HG03025 (cell line): ENCODE results near the gene DDX11.
"Not testable (repeated sequence)": the region's sequence is repeated elsewhere in the genome, so short reads cannot be mapped to it uniquely, and the experiment has no call there.

Source experiments
- ATAC-seq: cut with Tn5 transposase; IDR thresholded peaks from one replicate; pipeline ENCODE4 v1.9.1; 2021; ENCODE audit warnings: mild to moderate bottlenecking, moderate library complexity; ENCODE audit not compliant: unreplicated experiment, low FRiP score

Gene DDX11

DNA sequence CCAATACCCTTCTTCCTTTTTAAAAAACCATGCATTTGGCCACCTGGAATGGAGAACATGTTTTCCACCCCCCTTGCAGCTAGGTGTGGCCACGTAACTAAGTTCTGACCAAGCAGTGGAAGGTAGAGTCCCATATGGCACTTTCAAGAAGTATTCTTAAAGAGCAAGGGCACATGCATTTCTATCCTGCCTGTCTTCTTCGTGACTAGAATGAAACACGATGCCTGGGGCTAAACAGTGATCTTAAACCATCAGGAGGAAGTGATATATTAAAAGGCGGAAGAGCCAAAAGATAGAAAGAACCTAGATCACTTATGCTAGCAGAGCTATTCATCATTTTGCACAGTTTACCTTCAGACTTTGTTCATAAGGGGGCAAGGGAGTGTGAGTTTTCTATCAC lies 16.0 kb upstream of the DDX11 start:
- no peak for ATAC-seq

DNA sequence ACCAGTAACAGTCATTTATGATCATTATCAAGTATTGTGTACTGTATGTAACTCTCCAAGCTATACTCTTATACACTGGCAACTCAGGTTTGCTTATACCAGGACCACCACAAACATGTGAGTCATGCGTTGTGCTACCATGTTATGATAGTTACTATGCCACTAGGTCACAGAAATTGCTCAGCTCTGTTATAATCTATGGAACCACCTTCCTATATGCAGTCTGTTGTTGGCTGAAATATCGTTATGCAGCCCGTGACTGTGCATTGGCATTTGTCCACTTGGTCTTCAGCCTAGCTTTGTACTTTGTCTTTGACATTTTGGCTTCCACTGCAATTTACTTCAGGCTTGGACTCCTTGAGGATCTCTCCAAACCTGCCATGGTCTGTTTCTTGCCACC lies 7.5 kb upstream of the DDX11 start:
- not testable (repeated sequence) for ATAC-seq

DNA sequence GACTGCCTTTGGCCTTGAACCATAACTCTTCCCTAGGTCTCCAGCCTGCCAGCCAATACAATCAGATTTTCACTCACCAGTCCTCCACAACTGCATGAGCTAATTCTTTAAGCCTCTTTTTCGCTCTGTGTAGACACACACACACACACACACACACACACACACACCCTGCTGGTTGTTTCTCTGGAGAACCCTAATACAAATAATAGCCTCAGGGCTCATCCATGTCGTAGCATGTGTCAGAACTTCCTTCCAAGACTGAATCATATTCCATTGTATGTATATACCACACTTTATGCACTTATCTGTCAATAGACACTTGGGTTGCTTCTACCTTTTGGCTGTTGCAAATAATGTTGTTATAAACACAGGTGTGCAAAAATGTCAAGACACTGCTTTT lies 6.0 kb upstream of the DDX11 start:
- not testable (repeated sequence) for ATAC-seq

DNA sequence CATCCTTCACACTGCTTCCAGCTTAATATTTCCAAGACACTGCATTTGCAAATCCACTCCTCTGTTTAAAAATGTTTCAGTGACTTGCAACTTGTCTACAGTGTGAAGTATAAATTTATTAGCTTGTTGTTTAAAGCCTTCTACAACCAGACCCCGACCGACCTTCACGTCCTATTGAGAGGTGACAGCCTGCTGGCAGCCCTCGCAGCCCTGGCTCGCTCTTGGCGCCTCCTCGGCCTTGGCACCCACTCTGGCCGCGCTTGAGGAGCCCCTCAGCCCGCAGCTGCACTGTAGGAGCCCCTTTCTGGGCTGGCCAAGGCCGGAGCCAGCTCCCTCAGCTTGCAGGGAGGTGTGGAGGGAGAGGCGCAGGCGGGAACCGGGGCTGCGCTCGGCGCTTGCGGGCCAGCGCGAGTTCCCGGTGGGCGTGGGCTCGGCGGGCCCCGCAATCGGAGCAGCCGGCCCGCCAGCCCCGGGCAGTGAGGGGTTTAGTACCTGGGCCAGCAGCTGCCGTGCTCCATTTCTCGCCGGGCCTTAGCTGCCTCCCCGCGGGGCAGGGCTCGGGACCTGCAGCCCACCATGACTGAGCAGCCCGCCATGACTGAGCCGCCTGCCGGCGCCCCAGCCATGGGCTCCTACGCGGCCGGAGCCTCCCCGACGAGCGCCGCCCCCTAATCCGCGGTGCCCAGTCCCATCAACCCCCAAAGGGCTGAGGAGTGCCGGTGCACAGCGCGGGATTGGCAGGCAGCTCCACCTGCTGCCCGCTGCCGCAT lies 2.5 kb upstream of the DDX11 start:
- ATAC-seq: not testable (repeated sequence)

DNA sequence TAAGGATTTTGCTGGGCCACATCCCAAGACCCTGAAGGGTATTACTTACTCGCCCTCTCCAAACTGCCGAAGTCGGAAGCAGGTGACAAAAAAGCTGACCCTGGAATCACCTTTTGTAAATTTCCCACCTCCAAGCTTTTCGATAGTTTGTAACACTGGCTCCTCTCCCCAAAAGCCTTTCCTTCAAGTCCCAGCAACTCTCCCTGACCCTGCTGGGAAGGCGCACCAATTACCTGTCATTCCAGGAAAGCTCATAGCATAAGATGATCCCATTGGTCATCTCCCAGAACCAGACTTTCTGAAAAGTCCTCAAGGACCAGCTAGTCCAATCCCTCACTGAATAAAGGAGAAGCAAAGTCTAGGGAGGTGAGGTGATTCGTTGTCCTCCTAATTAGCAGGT lies 698 bp upstream of the DDX11 start:
- ATAC-seq: not testable (repeated sequence)

DNA sequence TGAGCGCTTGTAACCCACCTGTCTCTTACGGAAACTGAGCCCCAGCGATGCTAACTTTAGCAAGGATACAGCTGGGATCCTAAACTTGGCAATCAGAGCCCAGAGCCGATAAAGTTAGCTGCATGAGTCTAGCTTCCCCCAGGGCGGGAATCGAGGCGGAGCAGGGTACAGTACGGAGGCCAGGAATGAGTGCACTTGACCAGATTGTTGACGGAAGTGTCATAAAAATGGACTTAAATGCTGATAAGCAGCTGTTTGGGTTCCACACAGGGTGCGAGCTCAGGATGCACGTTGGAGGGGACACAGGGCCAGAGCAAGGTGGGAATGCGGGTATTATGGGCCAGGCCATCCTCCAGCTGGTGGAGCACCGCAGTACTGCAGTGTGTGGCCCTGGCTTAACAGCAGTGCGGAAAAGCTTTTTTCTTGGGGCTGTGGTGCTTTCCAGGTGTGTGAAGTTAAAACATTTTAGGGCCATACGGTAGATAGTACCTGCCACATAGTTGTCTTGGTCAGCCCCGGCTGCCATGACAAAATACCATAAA lies 744 bp downstream of the DDX11 start:
- ATAC-seq: peak; percentile 28

DNA sequence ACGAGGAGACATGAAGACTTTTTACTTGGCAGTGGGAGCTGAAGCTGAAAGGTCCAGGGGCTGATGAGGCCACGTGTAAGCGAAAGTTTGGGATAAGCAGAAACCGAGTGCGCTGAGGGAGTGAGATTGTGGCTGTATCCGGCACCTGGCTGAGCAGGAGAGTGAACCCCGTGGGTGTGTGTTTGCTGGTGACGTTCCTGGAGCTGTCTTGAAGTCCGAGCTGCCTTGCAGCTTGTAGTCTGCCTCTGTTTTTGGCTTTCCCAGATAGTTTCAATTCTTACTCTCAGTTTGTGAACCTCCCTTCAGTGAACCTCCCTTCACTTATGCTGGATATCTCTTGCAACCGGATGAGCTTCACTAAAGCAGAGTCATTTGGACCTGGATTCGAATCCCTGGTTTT lies 2.5 kb downstream of the DDX11 start:
- not testable (repeated sequence) for ATAC-seq

DNA sequence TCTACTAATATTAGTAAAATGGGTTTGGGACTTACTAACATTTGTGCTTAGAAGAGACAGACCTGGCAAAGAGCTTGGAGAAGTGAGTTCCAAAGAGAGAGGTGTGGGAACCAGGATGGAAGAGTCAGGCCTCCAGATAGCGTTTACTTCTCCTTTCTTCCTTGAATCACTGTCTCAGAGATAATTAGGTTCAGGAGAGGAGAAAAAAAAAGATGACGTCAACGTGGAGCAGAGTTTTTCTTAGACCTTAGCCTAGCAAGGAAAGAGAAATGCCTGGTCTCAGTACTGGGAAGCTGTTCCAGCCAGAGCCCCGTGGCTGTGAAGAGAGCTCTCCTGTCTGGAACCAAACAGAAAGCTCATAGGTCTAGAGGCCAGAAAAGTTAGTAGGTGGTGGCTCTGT lies 3.4 kb downstream of the DDX11 start:
- not testable (repeated sequence) for ATAC-seq

DNA sequence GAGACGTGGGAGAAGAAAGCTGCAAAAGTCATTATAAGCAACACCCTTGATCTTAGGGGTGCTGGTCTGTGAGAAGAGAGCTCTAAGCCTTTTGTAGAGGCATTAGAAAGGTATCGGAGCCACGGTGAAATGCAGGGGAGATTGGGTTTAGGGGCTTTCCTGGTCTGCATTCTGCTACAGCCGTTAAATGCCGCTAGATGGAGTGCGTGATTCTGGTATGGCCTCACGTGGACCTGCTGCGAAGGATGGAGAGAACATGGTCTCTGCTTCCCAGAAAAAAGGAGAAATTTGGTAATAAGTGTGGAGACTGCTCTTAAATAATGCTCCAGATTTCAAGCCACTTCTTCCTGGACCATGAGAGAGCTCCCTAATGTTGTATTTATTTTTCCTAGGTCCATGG lies 4.3 kb downstream of the DDX11 start:
- not testable (repeated sequence) for ATAC-seq

DNA sequence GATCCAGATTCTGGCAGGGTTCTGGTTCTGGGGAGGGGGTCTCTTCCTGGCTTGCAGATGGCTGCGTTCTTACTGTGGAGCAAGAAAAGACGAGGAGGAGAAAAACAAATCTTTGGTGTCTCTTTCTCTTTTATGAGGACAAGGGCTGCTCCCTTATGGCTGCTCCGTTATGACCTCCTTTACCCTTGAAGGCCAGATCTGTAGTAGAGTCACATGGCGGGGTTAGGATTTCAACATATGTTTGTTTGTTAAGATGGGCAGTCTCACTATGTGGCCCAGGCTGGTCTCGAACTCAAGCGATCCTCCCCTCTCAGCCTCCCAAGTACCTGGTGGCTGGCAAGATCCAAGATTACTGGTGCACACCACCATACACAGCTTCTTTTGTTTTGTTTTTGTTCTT lies 5.8 kb downstream of the DDX11 start:
- not testable (repeated sequence) for ATAC-seq

DNA sequence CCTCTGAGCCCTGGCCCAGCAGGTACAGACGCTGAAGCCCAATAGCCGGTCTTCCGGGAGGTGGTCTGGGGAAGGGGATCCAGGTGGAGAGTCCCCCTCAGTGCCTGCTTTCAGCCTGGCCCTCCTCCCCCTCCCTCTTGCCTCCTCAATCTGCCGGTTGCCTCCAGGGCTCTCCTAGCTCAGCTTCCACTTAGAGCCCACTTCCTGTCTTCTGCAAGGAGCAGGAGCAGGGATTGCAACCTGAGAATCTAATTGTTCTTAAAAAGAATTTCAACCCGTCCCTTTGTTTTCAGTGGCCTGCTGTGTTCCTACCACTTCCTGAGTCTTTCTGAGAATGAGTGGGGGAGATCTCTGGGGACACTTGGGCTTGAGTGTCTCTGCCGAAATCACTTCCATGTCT lies 6.6 kb downstream of the DDX11 start:
- not testable (repeated sequence) for ATAC-seq

DNA sequence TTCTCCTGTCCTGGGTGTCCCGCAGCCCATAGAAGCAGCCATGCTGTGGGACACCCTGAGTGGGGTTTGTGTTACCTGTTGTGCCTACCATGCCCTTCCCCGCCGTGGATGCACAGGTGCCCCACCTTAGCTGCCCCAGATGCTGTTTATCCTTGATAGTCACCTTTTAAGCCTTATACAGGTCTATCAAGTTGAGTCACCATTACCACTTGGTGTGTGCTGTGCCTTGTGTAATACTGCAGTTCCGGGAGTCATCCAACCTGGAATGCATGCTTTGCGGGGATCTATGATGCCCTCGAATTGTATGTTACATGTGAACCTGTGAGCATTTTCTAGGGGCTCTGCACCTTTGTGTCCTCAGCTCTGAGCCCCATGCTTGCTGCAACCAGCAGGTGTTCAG lies 7.6 kb downstream of the DDX11 start:
- ATAC-seq: not testable (repeated sequence)

DNA sequence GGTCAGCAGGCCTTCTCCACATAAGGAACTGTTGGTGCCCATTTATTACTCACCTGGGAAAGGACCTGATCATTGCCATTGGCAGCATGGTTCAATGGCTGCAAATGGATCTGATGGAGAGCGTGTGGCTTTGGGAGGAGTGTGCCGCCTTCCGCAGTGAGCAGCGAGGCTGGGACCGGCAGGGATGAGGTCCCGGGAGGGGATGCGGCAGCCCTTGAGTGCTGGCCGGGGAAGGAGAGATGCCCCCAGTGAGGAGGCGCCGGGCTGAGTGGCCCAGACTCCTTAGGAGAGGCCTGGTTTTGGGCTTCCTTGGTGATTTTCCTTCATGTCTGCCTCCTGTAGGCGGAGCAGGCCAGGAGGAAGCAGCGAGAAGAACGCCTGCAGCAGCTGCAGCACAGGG lies 10.6 kb downstream of the DDX11 start:
- not testable (repeated sequence) for ATAC-seq

DNA sequence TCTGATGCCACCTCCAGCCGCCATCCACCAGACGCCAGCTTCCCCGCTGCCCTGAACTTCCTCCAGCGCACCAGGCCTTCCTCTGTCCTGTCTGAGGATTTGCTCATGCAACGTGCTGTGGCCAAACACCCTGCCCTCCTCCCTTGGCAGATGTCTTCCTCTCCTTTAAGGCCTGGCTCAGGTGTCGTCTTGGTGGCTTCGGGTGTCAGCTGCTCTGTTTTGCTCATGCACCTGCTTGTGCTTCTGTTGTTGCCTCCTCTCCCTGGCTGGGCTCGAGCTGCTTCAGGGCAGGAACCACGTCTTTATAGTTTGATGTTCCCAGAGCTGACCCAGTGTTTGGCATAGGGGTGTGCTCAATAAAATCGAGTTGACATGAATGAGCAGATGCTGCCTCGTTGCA lies 12.4 kb downstream of the DDX11 start:
- not testable (repeated sequence) for ATAC-seq

DNA sequence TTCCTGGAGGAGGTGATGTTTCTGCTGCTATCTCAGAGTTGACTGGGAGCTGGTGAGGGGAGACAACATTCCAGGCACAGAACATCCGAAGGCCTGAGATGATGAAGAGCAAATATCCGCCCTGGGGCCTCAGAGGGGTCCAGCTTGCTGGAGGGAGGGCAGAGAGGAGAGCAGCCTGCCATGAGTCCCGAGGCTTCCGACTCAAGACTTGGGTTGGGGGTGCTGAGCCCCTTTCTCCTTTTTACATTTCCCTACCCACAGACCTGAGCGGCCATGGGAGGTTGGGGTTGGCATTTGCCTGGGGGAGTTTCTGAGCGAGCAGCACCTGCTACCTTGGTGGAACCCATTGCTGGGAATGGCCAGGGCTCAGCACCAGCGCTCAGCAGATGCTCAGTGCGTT lies 13.8 kb downstream of the DDX11 start:
- ATAC-seq: not testable (repeated sequence)

DNA sequence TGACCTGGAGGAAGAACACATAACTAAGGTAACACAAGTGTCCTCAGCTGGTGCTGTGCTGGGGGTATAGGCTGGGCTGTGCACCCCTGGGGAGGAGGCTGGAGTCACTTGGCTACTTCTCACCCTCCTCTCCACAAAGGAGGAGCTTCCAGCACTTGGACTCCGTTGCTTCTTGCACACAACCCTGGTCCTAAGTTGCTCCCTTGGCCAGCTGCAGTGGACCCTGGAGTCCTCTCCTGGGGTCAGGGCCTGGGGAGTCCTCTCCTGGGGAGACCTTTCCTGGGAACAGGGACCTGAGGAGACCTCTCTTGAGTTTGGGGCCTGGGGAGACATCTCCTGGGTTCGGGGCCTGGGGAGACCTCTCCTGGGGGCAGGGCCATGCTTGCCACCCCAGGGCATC lies 14.3 kb downstream of the DDX11 start:
- not testable (repeated sequence) for ATAC-seq

DNA sequence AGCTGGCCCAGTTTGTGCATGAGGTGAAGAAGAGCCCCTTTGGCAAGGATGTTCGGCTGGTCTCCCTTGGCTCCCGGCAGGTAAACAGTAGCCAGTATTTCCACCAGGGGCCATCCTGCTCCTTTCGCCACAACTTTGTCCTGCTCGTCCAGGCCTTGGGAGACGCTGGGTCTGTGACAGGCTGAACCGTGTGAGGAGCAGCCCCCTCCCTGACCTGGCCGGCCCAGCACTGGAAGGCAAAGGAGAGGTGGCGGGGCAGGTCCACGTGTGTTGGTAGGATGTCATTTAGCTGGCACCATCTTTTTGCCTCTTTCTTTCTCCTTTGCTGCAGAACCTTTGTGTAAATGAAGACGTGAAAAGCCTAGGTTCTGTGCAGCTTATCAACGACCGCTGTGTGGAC lies 15.4 kb downstream of the DDX11 start:
- ATAC-seq: no peak

DNA sequence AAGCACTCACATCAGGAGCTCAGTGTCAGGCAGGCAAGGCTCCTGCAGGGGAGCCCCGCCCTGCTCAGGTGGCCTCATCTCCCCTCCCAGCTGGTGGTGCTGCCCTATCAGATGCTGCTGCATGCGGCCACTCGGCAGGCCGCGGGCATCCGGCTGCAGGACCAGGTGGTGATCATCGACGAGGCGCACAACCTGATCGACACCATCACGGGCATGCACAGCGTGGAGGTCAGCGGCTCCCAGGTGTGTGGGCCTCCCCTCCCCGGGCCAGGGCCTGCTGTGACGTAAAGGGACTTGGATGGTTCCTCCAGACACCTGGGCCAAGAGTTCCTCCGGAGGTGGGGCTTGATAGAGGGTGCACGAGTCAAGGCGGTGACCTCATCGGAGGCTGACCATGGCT lies 18.0 kb downstream of the DDX11 start:
- ATAC-seq: not testable (repeated sequence)

DNA sequence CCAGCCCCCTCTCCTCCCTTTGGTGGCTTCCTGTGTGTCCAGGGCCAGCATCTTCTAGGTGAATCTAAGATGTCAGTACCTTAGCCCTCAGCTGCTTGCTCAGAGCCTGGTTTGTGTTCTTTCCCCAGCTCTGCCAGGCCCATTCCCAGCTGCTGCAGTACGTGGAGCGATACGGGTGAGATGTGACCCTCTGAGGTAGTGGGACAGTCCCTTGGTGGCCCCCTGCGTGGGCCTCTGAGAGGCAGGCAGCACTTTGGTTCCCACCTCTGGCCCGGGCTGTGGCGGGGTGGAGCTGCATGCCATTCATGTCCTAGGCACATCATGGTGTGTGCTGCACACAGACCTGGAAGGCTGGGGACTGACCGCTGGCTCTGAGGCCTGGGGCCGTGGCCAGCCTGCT lies 19.1 kb downstream of the DDX11 start:
- not testable (repeated sequence) for ATAC-seq

DNA sequence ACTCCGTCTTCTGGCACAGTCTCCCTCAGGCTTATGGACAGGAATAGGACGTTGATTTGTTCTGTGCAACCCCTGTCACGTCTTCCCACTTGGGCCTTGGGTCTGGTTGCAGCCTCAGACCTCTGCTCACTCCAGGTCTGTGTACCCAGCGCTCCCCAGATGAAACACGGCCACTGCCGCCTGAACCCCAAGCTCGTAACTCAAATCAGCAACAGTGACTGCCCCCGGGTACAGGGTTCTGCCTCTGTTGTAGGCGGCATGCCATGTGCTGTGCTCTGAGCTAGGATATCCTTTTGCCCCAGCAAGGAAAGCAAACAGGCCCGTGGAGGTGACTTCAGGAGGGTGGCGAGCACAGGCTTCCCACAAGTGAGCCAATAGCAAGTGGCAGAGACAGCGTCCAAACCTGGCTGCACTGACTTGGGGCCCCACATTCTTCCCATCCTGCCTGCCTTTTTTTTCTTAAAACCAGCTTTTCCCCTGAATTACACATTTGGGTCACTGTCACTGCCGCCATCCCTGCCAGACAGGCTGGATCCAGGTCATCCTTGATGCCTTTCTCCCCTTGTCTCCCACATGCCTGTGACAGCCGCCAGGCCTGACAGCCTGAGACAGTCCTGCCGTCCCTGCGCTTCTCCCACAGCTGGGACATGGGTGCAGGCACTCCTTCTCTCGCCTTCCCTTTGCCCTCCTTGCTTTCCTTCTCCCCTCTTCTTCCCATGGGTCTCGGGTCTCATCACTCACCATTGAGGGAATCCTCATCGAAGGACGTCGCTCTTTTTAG lies 21.6 kb downstream of the DDX11 start:
- ATAC-seq: not testable (repeated sequence)

DNA sequence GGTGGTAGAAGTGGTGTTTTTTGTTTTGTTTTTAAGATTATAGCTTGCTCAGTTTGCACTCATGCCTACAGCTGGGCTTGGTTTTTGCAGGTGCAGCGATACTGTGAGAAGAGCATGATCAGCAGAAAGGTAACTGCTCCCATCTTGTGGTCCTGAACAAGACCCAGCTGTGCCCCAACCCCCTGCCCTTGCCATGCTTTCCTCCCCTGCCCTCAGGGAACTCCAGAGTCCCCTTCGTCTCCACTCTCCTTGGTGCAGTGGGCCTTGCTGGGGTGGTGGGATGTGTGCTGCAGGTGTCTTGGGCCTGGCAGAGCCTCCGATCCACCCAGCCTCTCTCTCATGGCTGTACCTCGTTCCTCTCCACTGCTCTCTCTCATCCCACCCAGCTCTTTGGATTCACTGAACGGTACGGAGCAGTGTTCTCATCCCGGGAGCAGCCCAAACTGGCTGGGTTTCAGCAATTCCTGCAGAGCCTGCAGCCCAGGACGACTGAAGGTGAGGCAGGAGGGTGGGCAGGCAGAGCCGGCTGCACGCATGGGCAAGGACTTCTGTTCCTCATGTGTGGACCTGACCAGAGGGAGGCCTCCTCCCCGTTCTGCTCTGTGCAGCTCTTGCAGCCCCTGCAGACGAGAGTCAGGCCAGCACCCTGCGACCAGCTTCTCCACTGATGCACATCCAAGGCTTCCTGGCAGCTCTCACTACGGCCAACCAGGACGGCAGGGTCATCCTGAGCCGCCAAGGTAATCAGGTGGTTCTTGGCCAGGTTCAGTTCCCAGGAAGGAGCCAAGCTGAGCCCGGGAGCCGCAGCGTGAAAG lies 22.8 kb downstream of the DDX11 start:
- not testable (repeated sequence) for ATAC-seq
